Measurements from ENCODE around the gene FSD1L.
"Not testable (repeated sequence)": the region's sequence is repeated elsewhere in the genome, so short reads cannot be mapped to it uniquely, and the experiment has no call there.

FSD1L gene

DNA sequence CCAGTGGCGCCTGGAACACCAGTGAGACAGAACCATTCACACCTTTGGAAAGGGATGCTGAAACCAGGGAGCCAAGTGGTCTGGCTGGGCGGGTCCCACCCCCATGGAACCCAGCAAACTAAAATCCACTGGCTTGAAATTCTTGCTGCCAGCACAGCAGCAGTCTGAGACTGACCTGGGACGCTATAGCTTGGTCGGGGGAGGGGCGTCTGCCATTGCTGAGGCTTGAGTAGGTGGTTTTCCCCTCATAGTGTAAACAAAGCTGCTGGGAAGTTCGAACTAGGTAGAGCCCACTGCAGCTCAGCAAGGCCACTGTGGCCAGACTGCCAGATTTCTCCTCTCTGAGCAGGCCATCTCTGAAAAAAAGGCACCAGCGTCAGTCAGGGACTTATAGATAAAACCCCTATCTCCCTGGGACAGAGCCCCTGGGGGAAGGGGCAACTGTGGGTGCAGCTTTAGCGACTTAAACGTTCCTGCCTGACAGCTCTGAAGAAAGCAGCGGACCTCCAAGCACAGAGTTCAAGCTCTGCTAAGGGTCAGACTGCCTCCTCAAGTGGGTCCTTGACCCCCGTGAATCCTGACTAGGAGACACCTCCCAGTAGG is 68.1 kb downstream of the FSD1L start (continued):
- TF ChIP-seq, protein P1, sequence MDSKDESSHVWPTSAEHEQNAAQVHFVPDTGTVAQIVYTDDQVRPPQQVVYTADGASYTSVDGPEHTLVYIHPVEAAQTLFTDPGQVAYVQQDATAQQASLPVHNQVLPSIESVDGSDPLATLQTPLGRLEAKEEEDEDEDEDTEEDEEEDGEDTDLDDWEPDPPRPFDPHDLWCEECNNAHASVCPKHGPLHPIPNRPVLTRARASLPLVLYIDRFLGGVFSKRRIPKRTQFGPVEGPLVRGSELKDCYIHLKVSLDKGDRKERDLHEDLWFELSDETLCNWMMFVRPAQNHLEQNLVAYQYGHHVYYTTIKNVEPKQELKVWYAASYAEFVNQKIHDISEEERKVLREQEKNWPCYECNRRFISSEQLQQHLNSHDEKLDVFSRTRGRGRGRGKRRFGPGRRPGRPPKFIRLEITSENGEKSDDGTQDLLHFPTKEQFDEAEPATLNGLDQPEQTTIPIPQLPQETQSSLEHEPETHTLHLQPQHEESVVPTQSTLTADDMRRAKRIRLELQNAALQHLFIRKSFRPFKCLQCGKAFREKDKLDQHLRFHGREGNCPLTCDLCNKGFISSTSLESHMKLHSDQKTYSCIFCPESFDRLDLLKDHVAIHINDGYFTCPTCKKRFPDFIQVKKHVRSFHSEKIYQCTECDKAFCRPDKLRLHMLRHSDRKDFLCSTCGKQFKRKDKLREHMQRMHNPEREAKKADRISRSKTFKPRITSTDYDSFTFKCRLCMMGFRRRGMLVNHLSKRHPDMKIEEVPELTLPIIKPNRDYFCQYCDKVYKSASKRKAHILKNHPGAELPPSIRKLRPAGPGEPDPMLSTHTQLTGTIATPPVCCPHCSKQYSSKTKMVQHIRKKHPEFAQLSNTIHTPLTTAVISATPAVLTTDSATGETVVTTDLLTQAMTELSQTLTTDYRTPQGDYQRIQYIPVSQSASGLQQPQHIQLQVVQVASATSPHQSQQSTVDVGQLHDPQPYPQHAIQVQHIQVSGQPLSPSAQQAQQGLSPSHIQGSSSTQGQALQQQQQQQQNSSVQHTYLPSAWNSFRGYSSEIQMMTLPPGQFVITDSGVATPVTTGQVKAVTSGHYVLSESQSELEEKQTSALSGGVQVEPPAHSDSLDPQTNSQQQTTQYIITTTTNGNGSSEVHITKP (tag by site-specific recombination; IDR thresholded peaks at IDR 0.05) = no peak
- TF ChIP-seq ZNF558 (tag by site-specific recombination; IDR thresholded peaks at IDR 0.05) = no peak
- TF ChIP-seq ZIC2 (tag by site-specific recombination; IDR thresholded peaks at IDR 0.05) = no peak
- TF ChIP-seq ZNF792 (tag by site-specific recombination; IDR thresholded peaks at IDR 0.05) = no peak

DNA sequence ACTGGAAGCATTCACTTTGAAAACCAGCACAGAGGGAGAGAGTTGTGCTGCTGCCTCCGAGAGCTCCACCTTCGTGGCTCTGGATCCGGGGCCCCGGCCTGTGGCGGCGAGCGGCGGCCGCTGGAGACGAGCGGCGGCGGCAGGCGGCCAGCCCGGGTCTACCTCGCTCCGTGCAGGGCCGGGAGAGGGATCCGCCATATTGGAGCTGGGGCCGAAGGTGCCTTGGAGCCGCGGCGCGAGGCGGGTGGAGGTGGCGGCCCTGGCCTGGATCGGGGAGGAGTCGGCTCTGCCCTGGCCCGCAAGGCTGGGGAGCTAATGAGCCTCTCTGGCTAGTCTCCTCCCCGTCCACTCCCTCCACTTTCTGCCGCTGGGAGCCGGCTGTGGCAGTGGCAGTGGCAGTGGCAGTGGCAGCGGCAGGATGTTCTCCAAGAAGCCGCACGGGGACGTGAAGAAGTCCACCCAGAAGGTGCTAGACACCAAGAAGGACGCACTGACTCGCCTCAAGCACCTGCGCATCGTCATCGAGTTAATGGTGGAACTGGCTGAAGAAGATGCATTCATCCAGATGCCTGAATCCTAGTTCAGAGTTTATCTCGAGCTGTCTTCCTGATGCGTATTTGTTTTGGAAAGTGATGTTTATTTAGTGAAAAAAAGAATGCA is 72.0 kb downstream of the FSD1L start:
- H3K4me3 ChIP-seq (ENCODE audit: low read depth, low read length) = peak overlapping the region; percentile 36
- H3K27ac ChIP-seq (ENCODE audit: extremely low read depth, low read depth, low read length) = peak overlapping the region; percentile 43; the same call in 1 of the 2 replicates
- H3K9me3 ChIP-seq (ENCODE audit: control insufficient read depth, insufficient read depth, low read depth, low read length); POLR2A ChIA-PET; H3K4me1 ChIP-seq (ENCODE audit: control insufficient read depth, insufficient read depth, low read length): not testable (repeated sequence)
- H3K36me3 ChIP-seq (ENCODE audit: control insufficient read depth in 2 of 2, insufficient read depth in 1 of 2, low read length in 2 of 2) = peaks cover 0 to 13% of the 10 kb centered on the region in 2 experiments; a peak in 1 of 3 replicates
- CTCF ChIA-PET = interaction anchor here (0.7 to 1.3 kb wide), 2 partner anchors 17 to 58 kb away, joined by 3 read pairs; no protein-coding TSS in a partner anchor

DNA sequence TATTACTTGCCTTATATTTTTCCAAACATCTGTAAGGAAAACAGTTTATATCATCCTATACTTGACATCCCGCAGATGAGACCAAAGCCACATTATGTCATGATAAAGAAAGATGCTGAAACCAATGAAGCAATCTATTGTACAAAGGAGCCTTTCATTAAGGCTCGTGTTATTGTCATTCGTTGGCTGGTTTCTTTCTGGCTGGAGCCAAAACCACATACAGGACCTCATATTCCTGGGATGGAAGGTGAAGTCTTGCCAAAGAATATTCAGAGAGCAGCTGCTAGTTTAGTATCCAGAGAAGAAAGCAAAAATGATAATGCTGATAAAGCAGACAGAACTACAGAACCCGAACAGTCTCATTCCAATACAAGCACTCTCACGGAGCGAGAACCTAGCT is 73.2 kb downstream of the FSD1L start:
- H3K27ac ChIP-seq (ENCODE audit: extremely low read depth, low read depth, low read length); H3K4me1 ChIP-seq (ENCODE audit: control insufficient read depth, insufficient read depth, low read length); POLR2A ChIA-PET; H3K9me3 ChIP-seq (ENCODE audit: control insufficient read depth, insufficient read depth, low read depth, low read length); H3K36me3 ChIP-seq (ENCODE audit: control insufficient read depth in 2 of 2, insufficient read depth in 1 of 2, low read length in 2 of 2); H3K4me3 ChIP-seq (ENCODE audit: low read depth, low read length): not testable (repeated sequence)
- CTCF ChIA-PET = interaction anchor here (0.7 kb wide), 1 partner anchor 652 kb away, joined by 3 read pairs; no protein-coding TSS in a partner anchor

DNA sequence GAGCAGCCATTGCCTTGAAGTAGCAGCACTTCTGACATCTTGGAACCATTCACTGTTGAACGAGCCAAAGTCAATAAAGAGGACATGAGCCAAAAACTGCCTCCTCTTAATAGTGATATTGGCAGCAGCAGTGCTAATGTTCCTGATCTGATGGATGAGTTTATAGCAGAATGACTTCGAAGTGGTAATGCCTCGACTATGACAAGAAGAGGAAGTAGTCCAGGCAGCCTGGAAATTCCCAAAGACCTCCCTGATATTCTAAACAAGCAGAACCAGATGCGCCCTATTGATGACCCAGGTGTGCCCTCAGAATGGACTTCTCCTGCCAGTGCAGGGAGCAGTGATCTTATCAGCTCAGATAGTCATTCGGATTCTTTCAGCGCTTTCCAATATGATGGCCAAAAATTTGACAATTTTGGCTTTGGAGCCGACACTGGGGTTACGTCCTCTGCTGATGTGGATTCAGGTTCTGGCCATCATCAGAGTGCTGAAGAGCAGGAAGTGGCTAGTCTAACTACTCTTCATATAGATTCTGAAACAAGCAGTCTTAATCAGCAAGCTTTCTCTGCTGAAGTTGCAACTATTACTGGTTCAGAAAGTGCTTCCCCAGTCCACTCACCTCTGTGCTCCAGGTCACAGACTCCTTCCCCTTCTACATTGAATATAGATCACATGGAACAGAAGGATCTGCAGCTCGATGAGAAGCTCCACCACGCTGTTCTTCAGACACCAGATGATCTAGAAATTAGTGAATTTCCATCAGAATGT is 75.0 kb downstream of the FSD1L start:
- POLR2A ChIA-PET; H3K27ac ChIP-seq (ENCODE audit: extremely low read depth, low read depth, low read length); CTCF ChIA-PET: not testable (repeated sequence)

DNA sequence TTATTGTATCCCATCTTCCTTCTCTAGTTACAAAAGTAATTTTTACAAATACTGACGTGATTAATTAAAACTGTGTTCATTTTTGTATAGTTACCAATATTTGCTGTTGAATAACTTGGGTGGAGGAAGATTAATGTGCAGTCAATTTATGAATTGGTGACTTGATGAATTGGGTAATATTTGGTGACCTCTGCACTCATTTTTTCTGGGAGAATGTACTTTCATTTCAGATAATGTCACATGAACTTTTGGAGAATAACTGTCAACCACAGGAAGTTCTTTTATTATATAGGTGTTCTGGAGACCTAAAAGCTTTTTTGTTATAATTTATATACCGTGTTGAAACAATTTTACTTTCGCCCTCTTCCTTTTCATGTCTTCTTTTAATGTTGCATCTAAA is 83.7 kb downstream of the FSD1L start:
- ChIA-PET CTCF (interaction anchor here (0.7 to 0.9 kb wide), 2 partner anchors 8 to 187 kb away, joined by 4 to 5 read pairs; no protein-coding TSS in a partner anchor), POLR2A (no interaction called here)
- no peak overlapping the region for H3K4me3 ChIP-seq (ENCODE audit: low read depth, low read length)
- no peak overlapping the region for H3K27ac ChIP-seq (ENCODE audit: extremely low read depth, low read depth, low read length)
- TF ChIP-seq GLI4 (tag by site-specific recombination; IDR thresholded peaks at IDR 0.05) (no peak), ZNF623 (tag by site-specific recombination; IDR thresholded peaks at IDR 0.05) (no peak), YY2 (tag by site-specific recombination; IDR thresholded peaks at IDR 0.05) (no peak)
- no peaks in the 10 kb centered on the region for H3K4me1 ChIP-seq (ENCODE audit: control insufficient read depth, insufficient read depth, low read length)
- H3K36me3 ChIP-seq (ENCODE audit: control insufficient read depth in 2 of 2, insufficient read depth in 1 of 2, low read length in 2 of 2) = peaks cover 0 to 11% of the 10 kb centered on the region in 2 experiments; a peak in 1 of 3 replicates
- H3K9me3 ChIP-seq (ENCODE audit: control insufficient read depth, insufficient read depth, low read depth, low read length) = no peaks in the 10 kb centered on the region

More for the DNA sequence above, 75.0 kb downstream of the FSD1L start:
- not testable (repeated sequence) for H3K36me3 ChIP-seq (ENCODE audit: control insufficient read depth in 2 of 2, insufficient read depth in 1 of 2, low read length in 2 of 2); H3K4me1 ChIP-seq (ENCODE audit: control insufficient read depth, insufficient read depth, low read length); H3K4me3 ChIP-seq (ENCODE audit: low read depth, low read length); H3K9me3 ChIP-seq (ENCODE audit: control insufficient read depth, insufficient read depth, low read depth, low read length)
